HG02678 (cell line): Measurements from ENCODE around the gene SLC40A1.

Experiments
- ATAC-seq: cut with Tn5 transposase; IDR thresholded peaks from one replicate; pipeline ENCODE4 v1.9.1; 2021; ENCODE audit warnings: mild to moderate bottlenecking, moderate library complexity; ENCODE audit not compliant: unreplicated experiment

Gene SLC40A1

DNA sequence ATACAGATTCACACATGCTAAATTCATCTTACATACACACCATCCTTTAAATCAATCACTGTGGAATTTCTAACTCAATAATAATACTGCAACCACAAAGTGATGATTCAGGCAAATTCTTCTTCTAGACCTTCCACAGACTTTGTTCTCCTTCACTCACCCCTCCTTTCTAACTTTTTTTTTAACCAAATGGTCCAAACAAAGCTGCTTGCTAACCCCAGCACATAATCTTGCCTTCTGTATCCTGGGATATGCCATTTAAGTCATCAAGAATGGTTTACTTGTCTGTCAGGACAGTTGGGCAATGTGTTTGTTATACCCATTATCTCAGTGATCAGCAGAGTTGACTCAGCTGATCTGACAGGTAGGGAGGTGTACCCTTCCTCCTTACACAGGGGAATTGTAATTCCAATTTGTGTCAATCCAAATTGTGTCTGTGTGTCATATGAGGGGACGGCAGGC, 10.0 kb downstream of the SLC40A1 start:
- ATAC-seq, result no peak

DNA sequence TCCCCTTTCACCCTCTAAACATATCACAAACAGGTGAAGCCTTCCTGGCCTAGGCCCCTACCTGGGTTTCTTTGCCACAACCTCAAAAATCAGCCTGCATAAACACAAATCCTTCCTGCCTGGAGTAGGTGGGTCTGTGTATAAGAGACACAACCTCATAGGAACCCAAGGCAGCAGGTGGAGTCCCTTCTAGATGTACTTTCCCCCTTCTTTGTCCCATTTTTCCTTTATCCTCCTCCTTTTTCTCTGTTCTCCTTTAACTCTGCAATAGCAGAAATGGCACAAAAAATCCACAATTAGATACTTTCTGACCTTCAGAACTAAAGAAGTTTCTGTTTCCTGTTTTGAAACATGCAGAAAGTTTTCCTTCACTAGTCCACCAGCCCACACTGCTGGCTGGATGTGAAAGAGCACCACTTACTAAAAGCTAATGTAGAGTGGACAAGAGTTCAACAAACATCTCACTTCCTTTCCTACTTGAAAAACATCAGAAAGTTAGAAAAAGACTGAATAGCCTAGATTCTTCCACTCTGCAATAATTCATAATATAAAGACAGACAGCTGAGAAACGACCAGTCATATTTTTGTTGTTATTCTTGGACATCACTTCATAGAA, 11.2 kb downstream of the SLC40A1 start:
- peak; percentile 59 for ATAC-seq

DNA sequence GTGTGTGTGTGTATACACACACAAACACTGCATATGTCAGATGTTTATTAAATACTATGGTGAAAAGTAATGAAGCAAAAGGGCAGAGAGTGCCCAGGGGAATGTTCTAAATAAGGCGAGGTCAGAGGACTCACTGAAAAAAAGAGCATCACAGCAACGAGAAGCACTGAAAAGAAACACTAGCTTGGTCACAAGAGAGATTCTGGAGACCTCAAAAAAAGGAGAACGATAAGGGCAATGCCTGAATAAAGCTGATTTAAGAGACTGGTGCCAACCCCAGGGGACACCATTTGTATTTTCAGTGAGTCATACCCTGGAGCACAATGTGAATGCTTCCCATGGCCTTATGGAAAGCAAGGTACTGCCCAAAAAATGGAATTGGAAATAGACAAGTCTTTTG, 14.5 kb downstream of the SLC40A1 start:
- no peak for ATAC-seq

DNA sequence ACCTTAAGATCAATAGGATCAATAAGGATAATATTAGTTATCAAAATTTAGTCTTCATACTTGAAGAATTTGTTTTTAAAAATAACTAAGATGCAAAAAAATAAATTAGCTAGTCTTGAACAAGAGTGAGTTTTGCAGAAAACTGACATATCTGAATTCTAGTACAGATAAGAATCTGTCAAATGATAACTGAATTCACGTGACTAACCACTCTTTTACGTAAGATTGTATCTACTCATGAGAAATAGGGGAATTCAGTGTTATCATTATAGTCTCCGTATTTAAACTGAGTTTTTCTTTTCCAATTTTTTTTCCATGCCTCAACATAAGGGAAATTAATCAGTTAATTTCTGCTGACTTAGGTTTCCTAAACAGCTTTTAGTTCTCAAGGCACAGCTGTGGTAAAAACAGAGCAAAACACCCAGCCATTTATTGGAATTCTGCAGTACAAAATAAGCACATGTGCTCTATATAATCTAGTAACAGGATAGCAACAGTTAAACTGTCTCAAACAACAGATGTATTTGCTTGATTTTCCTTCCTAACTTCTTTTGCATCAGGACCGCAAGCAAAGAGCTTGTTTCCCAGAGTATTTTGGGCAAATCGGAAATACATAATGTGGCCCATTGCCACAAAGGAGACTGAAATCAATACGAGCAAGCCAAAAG, 19.1 kb downstream of the SLC40A1 start:
- no peak for ATAC-seq

DNA sequence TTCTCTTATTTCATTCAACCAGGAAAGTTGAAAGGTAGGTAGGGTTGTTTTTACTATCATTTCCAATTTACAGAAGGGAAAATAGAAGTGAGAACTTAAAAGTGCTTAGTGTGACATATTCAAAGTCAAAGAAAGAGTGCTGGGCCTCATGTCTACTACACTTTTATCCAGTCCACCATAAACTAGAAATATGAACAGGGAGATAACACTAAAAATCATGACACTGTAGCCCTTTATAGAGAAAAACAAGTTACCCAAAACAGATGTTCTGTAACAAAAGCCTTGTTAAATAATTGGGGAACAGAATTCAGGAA, 20.4 kb downstream of the SLC40A1 start:
- ATAC-seq, result no peak

DNA sequence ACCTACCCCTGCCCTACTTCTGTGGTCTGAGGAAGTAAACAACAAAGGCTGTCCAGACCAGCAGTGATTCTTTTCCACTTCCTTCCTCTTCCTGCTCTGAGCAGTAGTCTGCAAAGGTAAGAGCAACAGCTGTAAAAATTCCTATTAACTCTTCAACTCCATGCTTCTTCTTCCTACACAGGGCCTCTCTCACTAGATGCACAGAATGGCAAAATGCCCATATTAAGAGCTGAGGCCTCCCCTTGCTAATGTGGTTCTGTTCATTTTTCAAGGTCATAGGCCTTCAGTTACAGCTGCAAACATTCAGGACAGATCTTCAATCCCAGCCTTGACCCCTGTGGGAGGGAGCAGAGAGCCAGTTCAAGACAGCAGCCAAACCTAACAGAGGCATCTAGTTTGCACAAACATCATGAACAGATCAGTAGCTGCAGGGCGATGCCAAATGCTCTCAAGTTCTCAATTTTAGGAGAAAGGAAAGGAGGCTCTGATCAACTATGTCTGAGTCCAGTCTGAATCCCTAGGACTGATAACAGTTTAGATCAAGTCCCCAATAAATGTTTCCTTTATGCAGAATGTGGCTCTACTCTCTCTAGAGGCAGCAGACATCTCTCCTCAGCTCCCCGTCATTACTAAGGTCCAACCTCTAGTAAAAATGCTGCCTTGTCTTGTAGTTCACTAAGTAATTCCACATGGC, 20.9 kb downstream of the SLC40A1 start:
- ATAC-seq, result no peak

DNA sequence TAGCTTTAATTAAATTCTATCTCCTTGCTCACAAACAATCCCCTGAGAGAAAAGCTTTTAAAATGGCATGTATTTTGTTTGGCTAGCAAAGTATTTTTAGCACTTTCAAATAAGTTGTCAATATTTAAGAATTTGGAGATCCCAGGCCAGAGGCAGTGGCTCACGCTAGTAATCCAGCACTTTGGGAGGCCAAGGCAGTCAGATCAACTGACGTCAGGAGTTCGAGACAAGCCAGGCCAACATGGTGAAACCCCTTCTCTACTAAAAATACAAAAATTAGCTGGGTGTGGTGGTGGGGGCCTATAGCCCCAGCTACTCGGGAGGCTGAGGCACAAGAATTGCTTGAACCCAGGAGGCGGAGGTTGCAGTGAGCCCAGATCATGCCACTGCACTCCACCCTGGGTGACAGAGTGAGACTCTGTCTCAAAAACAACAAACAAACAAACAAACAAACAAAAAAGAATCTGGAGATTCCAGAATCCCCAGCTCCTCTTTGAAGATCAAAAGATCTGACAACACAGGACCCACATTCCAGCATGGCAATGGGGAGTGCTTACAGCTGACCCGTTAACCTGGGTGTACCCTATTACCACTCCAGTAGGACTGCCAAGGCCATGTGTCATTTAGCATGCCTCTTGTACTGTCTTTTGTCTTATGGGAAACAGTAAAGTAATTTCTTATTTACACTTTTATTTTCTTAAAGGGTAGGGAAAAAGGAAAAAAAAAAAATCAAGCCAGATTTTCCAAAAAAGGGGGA, 21.9 kb downstream of the SLC40A1 start:
- no peak for ATAC-seq

DNA sequence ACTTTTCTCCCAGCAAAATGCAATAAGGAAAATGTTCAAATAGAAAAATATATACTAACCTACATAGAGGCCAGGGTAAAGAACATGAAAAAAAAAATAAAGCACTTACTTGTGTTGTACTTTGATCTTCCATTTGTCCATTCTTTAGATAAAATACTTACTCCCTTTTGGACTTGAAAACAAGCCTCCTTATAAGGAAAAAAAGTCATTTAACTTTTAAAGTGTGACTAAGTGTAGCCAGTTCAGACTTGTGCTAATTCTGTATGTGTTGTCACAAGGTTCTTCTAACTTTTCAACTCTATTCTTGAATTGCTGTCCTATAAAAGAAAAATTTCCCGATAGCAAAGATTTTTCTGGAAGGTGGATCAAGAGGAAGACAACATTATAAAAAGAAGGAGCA, 23.2 kb downstream of the SLC40A1 start:
- no peak for ATAC-seq

DNA sequence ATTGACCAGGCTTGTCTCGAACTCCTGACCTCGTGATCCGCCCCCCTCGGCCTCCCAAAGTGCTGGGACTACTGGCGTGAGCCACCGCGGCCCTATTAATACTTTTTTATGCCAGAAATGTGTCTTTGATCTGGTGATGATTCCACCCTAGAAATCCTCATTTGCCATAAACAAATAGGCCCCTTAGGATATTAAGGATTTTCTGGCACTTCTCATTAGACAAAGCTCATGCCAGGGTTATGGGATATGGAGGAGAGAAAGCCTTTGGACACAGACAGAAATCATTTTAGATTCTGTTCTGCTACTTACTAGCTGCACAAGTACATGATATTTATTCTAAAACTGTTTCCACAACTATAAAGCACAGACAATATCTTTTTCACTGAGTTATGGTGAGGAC, 24.1 kb downstream of the SLC40A1 start:
- no peak for ATAC-seq

DNA sequence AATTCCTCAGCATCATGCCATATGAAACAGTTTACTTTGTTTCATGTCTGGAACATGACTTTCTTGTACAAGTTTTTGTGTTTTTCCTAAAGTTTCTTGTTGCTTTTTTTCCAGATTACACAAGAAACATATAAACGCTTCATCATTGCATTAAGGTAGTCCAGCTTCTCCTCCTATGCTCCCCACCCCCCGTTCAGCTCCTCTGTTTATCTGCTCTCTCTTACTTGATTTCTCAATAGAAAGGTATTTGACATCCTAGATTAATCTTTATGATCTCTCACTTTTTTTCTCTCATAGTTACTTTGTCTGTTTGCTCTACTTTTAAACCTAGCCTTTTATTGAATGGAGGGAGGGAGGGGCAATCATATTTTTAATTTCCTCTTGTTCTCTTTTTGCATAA, 25.4 kb downstream of the SLC40A1 start:
- ATAC-seq, result no peak

DNA sequence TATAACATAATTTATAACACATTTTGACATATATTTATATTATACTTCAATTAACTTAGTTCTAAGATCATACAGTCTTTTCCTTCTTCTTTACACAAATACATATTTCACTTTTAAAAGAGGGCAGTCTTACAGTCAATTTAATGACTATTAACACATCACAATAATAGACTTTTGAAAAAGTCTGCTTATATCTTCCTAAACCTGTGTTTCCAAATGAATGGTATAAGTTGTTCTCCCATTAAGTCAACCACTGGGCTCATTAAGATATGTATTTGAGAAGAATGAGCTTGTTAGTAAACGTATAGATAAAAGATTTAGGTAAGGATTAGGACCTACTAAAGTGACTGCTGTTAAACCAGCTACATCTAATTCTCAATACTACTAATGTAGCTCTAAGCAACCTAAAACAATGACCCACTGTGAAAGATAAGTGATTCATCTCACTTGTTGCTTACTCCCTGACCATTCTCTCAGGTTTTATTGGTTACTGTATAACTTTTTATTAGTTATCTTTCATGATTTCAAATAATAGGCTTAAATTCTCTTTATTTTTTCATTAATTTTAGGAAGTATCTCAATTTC, 27.0 kb downstream of the SLC40A1 start:
- ATAC-seq, result no peak

DNA sequence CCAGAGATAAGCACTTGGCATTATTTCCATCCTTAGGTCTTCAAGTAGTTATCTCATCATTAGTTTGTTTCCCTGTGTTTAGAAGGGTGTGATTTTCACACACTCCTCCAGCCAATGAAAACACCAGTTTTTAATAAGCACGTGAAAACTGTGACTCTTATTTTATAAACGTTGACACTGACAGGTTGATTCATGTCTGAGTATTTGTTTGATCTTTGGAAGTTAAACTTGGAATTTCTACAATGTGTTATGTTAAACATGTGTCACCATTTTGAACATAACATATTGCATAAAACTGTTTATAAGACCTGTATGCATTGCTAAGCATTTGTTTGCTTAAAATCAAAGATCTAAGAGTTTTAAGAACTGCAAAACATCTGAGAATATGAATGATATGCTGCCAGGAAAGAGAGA, 27.6 kb downstream of the SLC40A1 start:
- ATAC-seq, result no peak

DNA sequence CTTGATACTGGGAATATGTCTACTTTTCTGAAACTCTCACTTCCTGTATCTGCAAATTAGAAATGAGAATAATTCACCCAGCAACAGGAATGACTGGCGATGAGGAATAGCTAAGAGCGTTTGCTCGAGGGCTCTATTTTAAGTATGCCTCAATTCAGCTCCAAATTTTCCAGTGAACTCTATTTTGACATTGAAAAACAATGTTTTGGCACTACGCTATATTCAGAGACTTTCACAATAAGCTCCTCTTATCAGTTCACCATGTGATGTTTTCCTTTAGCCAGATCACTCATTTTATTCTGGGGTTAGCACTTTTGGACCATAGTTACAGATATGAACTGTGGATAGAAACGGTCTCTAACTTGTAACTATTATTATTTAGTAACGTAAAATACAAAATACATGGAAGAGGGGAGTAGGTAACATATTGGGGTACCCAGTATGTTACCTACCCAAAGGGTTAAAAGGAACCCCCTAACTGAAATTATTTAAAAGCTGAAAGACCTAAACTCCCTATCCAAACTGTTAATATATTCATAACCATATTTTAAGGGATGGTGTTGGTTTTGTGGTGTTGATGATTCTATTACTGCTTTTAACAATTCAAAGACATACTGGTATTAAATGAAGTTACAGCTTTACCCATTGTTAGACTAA, 28.1 kb downstream of the SLC40A1 start:
- no peak for ATAC-seq

DNA sequence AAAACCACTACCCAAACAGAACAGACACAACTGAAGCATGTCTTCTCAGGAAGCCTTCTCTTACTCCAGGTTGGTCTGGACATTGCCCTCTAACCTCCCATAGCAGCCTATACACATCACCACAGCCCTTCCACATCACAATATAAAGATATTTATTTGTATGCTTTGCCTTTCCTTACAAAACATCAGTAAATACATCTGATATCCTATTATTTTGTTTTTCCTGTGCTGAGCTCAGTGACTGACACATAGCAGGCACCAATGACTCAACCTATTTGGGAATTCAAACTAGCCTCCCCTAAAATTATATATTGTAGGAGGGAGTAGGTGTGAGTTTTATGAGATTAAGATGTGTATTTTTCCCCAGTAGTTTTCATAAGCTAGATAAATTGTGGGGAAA, 28.8 kb downstream of the SLC40A1 start:
- ATAC-seq, result no peak

DNA sequence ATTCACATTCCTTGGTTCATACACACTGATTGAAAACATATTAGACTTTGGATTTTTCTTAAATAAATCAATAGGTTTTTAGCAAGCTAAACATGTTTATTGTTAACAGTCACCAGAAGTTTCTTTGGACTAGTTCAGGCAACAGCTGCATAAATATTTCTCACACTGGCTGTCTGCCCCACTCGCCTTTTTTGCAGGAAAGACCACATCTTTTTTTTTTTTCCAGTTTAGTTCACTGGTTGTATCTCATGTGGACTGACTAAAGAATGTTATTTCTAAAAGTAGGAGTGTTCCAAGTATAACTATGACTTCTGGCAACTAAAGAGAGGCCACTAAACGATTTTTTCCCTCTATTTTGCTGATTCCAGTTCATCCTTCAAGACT, 31.1 kb downstream of the SLC40A1 start:
- ATAC-seq, result no peak

DNA sequence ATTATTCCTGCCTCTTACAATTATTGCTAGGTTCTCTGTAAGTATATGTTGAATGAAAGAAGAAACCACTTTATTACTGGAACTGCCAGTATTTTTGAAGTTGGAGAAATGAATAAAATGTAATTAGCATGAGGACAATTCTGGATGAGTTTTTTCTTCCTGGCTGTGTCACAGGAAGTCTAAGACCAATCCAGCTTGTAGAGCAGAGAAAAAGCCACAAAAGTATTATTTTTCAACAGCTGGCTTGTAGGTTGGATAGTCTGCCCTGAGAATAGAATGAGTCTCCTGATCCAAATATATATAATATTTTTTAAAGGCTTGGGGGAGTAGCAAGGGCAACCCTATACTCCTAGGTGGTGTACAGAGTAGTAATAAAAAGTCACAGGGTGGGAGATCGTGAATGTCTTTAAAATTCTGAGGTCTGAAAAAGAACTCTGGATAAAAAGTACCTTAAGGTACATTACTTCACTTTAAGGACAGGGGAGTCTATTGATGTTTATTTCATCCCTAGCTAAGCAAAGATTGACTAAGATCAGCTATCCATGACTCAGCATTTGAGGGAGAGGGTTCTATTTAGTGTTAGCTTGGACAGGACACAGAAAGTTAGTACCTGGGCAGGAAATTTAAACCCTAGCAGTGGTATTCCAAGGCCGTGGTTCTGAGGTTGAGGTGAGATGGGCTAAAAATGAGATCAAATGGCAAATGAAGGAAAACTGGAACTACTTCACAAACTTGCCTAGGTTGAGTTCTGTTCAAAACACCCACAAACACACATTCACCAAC, 31.7 kb downstream of the SLC40A1 start:
- ATAC-seq, result no peak

DNA sequence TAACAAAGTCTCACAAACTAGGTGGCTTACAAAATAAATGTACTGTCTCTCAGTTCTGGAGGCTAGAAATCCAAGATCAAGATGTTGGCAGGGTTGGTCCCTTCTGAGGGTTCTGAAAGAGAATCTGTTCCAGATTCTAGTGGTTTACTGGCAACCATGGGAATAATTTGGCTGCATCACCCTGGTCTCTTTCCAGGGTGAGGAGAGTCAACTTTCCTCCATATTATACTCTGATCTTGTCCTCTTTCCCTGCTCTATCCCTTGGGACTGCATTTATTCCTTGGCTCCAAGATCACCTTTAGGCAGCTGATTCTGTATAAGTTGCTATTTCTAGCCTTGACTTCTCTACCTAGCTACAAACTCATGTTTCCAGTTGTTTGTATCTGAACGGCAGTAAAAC, 35.2 kb downstream of the SLC40A1 start:
- ATAC-seq, result no peak

DNA sequence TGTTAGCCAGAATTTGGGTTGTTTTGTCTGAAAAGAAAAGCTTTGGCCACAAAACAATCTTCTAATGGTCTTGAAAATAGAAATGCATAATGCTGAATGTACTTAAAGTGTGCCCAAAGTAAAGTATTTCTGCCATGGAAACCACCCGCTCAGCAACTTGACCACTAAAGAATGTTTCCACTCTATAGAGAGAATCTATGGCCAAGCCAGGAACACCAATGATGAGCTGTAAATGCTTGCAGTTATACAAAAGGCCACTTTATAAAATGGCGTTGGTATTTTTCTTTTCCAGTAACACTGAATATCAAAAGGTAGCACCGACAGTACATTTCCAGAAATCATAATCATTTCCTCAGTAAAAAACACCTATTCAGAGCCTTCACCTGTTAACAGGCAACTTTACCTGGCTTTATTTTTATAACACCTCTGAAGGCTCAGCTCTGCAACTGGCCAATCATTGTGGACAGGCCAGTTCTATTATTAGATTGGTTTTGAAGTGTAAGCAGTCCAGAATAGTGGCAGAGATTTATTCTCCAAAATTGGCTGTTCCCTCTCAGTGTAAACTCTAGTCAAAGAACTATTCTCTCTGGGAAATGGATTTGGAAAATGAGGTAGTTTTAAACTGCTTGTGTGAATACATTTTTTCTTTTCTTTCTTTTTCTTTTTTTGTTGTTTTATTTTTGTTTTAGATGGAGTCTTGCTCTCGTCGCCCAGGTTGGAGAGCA, 36.1 kb downstream of the SLC40A1 start:
- no peak for ATAC-seq

DNA sequence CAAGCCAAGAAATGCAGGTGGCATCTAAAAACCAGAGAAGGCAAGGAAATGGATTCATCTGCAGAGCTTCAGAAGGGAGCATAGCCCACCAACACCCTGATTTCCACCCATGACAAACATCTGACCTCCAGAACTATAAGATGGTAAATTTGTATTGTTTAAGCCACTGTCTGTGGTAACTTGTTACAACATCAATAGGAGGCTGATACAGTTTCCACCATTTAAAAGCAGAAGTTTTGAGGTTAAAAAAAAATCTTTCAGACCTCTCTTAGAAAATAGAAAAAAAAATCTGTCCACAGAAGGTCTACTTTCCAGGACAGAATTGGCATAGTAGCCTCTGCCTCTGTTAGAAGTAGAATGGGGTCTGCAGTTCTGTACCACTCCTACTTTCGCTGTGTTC, 37.2 kb downstream of the SLC40A1 start:
- ATAC-seq, result no peak
